NCI-H226 (cell line): ENCODE measurements around the gene CFAP100.

ENCODE experiments used
- DNase-seq: peaks from one replicate; pipeline ENCODE4 v3.0.0-alpha.2; 2015

CFAP100 gene

GRCh38 chr3:126424039-126424717 is 29.5 kb downstream of the CFAP100 start:
- DNase-seq = no peak

- DNase-seq = no peak
These were observed 30.0 kb downstream of the CFAP100 start for GRCh38 chr3:126424751-126425150.

- no peak for DNase-seq
These were observed 36.4 kb downstream of the CFAP100 start for GRCh38 chr3:126431103-126431534.

- DNase-seq = no peak
These were observed 37.8 kb downstream of the CFAP100 start for GRCh38 chr3:126432361-126433104.

GRCh38 chr3:126433105-126433430 is 38.4 kb downstream of the CFAP100 start:
- no peak for DNase-seq

- no peak for DNase-seq
These were observed 39.0 kb downstream of the CFAP100 start for GRCh38 chr3:126433496-126434263.

- DNase-seq = no peak
These were observed 39.5 kb downstream of the CFAP100 start for GRCh38 chr3:126434264-126434590.

- no peak for DNase-seq
These were observed 40.3 kb downstream of the CFAP100 start for GRCh38 chr3:126434931-126435411.

GRCh38 chr3:126435456-126436315 is 41.0 kb downstream of the CFAP100 start:
- no peak for DNase-seq

- no peak for DNase-seq
These were observed 42.4 kb downstream of the CFAP100 start for GRCh38 chr3:126436826-126437717.

GRCh38 chr3:126438186-126438585 is 43.5 kb downstream of the CFAP100 start:
- DNase-seq = no peak

- DNase-seq = no peak
These were observed 44.0 kb downstream of the CFAP100 start for GRCh38 chr3:126438746-126439145.

- no peak for DNase-seq
These were observed 44.7 kb downstream of the CFAP100 start for GRCh38 chr3:126439346-126439967.

GRCh38 chr3:126439968-126440708 is 45.4 kb downstream of the CFAP100 start:
- no peak for DNase-seq

- no peak for DNase-seq
These were observed 45.9 kb downstream of the CFAP100 start for GRCh38 chr3:126440709-126440995.

GRCh38 chr3:126441256-126441880 is 46.7 kb downstream of the CFAP100 start:
- DNase-seq = no peak

GRCh38 chr3:126442094-126442855 is 47.6 kb downstream of the CFAP100 start:
- no peak for DNase-seq

GRCh38 chr3:126442856-126443242 is 48.1 kb downstream of the CFAP100 start:
- DNase-seq = no peak

- no peak for DNase-seq
These were observed 50.8 kb downstream of the CFAP100 start for GRCh38 chr3:126445506-126445905.

GRCh38 chr3:126446301-126446700 is 51.6 kb downstream of the CFAP100 start:
- DNase-seq = no peak
